SK-N-MC (cell line): ENCODE results near the gene ZEB2.

Experiments
- DNase-seq: peaks from one replicate; pipeline ENCODE4 v3.0.0-alpha.2; 2011; ENCODE audit warnings: low read depth, low spot score
- H3K27ac ChIP-seq: fragments of 200-600 bp; sonication (generic); 2 replicates; pipeline ENCODE4 v1.5.1; 2016; ENCODE audit warnings: mixed run types
- H3K36me3 ChIP-seq: fragments of 200-600 bp; sonication (generic); 2 replicates; pipeline ENCODE4 v1.6.1; 2017; ENCODE audit warnings: antibody characterized with exemption, low read length, mixed read lengths; ENCODE audit not compliant: insufficient read depth
- H3K4me3 ChIP-seq: fragments of 200-600 bp; sonication (generic); 2 replicates; pipeline ENCODE4 v1.5.1; 2016
- H3K9ac ChIP-seq: fragments of 200-600 bp; sonication (generic); 2 replicates; pipeline ENCODE4 v1.8.0; 2017; ENCODE audit warnings: mixed run types, mixed read lengths; ENCODE audit not compliant: insufficient read length
- H3K9me3 ChIP-seq: fragments of 200-600 bp; sonication (generic); 2 replicates; pipeline ENCODE4 v1.6.1; 2017; ENCODE audit warnings: low read depth, mild to moderate bottlenecking, antibody characterized with exemption, low read length, moderate library complexity, mixed read lengths
- EZH2 ChIP-seq: fragments of 200-600 bp; sonication (generic); IDR thresholded peaks from one replicate; pipeline ENCODE4 v1.6.1; 2017; ENCODE audit warnings: antibody characterized with exemption
- FOXP2 ChIP-seq: optimal IDR thresholded peaks from 2 replicates; pipeline ENCODE3; 2011; ENCODE audit warnings: mild to moderate bottlenecking, moderate library complexity; ENCODE audit not compliant: insufficient read depth; ENCODE audit errors: extremely low read length, control extremely low read depth
- POLR2AphosphoS5 ChIP-seq: IDR thresholded peaks from 2 replicates; pipeline ENCODE4 v1.6.1; 2012; ENCODE audit warnings: mild to moderate bottlenecking, low read depth, low read length, borderline replicate concordance

The ZEB2 gene

GRCh38 chr2:144489315-144489916 lies 30.5 kb downstream of the ZEB2 start:
- Histone ChIP-seq H3K36me3 (peaks cover 91% of the 10 kb centered on the region), H3K9me3 (no peaks in the 10 kb centered on the region)
- no peak for DNase-seq

DNA sequence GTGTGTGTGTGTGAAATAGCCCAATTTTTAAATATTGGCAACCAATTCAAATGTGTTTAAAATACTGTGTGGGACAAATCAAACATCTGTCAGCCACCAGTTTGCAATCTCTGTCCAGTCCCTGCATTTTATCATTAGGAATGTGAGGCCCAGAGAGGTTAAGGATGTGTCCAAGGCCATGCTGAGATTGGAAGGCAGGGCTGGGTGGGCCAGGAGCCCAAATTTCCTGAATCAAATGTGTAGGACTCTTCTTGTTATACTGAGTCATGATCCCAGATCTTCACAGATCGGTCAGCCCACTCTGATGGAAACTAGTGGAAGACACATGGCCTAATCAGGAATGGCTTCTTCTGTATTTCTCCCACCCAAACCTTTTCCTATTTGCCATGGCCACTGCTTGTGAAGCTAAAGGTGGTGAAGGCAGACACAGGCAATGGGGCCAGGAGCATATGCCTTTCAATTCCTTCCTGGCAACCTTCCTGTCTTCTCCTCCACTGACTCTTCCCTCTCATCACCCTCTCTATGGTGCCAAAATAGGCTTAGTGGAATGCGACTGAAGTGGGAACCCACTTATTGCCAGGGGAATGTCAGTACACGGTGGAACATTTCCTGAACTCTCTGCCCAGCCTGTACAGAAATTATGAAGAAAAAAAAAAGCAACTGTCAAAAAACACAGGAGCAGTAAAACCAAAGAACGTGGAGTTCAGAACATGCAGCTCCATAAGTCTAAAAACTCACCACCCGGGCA lies 35.5 kb downstream of the ZEB2 start:
- Histone ChIP-seq H3K27ac (0 out of 2 replicates have a peak overlapping the region, but pooled peaks have one; percentile 16), H3K9ac (no peak overlapping the region), H3K36me3 (peaks cover 75% of the 10 kb centered on the region), H3K9me3 (no peaks in the 10 kb centered on the region), H3K4me3 (no peak overlapping the region)
- DNase-seq = no peak
- TF ChIP-seq POLR2AphosphoS5 (no peak), FOXP2 (no peak), EZH2 (no peak)

More at GRCh38 chr2:144489315-144489916, 30.5 kb downstream of the ZEB2 start:
- Histone ChIP-seq H3K4me3 (no peak overlapping the region), H3K9ac (no peak overlapping the region), H3K27ac (peak overlapping the region; percentile 68)
- no peak for TF ChIP-seq EZH2
- TF ChIP-seq POLR2AphosphoS5 = no peak
- TF ChIP-seq FOXP2 = no peak

DNA sequence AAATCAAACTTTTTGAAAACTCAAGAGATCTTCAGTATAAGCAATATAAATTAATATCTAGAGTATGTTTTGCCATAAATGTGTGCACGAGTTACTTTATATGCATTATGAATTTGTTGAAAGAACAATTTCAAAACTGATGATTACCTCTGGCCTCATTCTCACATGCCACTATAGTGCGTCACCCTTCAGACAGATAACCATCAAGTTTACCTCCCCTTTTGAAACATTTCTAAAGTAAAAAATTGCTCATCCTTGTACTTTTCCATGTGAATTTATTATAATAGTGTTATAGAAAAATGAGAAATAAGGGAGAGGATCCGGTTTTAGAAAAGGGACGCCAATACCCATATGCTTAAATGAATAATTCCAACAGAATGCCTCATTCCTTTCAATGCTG lies 38.3 kb downstream of the ZEB2 start:
- Histone ChIP-seq H3K9ac (peak overlapping the region; percentile 17), H3K36me3 (peaks cover 76% of the 10 kb centered on the region), H3K27ac (peak overlapping the region; percentile 72), H3K4me3 (no peak overlapping the region), H3K9me3 (no peaks in the 10 kb centered on the region)
- DNase-seq = no peak
- TF ChIP-seq FOXP2 (no peak), EZH2 (no peak), POLR2AphosphoS5 (no peak)

DNA sequence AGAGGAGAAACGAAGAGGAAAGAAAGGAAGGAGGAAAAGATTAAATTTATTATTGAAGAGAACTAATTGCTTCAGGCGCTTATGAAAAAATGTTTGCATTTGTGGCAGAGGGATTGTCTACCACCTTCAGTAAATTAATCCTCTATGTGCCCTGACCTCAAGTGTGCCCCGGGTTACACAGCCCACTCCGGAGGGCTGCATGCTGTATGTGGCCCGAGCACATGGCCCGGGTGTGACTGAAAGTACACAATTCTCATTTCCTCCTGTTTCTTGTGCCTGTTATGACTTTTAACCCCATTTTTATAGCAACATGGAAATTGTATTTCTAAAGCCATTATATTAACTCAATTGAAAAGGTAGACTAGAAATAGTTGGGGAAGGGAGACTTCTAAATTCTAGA lies 38.8 kb downstream of the ZEB2 start:
- Histone ChIP-seq H3K27ac (peak overlapping the region; percentile 72), H3K9me3 (no peaks in the 10 kb centered on the region), H3K9ac (peak overlapping the region; percentile 17), H3K4me3 (no peak overlapping the region), H3K36me3 (peaks cover 76% of the 10 kb centered on the region)
- DNase-seq = no peak
- TF ChIP-seq EZH2 = no peak
- no peak for TF ChIP-seq FOXP2
- no peak for TF ChIP-seq POLR2AphosphoS5

DNA sequence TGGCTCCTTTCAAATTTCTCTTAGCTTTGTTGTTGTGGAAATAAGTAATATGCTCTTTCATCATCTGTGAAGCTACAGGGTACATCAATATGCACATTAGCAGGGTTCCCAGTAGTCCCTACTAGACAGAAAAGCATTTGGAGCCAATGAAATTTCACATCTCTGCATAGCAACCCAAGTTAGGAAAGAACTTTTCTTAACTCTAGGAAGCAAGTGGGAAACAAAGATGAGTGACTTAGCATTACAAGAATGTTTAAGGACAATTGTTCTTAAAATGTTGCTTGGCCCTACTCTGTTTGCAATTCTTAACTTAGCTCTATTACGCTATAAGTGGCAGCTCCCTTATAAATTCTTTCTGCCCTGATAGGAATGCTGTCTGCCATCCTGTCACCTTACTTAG lies 39.6 kb downstream of the ZEB2 start:
- H3K36me3 ChIP-seq = peaks cover 76% of the 10 kb centered on the region
- H3K27ac ChIP-seq = peak overlapping the region; percentile 72
- no peak overlapping the region for H3K9ac ChIP-seq
- no peaks in the 10 kb centered on the region for H3K9me3 ChIP-seq
- H3K4me3 ChIP-seq = no peak overlapping the region
- DNase-seq = no peak
- no peak for TF ChIP-seq EZH2

DNA sequence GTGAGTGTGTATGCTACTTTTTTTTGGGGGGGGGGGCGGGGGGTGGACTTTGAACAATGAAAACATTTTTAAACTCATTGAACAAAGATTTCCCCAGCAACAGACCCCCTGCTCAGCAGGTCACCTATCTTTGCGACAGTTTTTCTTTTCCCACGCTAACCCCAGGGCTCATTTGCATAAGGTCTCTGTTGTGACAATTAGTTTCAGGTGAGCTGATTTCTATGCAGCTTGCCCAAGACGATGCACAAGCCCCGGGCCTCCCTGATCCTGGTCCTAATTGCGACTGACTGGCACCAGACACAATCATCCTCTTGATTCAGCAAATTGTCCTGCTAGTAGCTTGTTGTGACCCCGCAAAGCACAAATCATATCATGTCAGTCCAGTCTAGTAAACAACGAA lies 40.3 kb downstream of the ZEB2 start:
- DNase-seq = no peak
- TF ChIP-seq EZH2 = no peak
- TF ChIP-seq FOXP2 = no peak
- TF ChIP-seq POLR2AphosphoS5 = no peak
- Histone ChIP-seq H3K4me3 (no peak overlapping the region), H3K27ac (peak overlapping the region; percentile 52; the same call in 1 of the 2 replicates), H3K9me3 (no peaks in the 10 kb centered on the region), H3K9ac (no peak overlapping the region), H3K36me3 (peaks cover 76% of the 10 kb centered on the region)

DNA sequence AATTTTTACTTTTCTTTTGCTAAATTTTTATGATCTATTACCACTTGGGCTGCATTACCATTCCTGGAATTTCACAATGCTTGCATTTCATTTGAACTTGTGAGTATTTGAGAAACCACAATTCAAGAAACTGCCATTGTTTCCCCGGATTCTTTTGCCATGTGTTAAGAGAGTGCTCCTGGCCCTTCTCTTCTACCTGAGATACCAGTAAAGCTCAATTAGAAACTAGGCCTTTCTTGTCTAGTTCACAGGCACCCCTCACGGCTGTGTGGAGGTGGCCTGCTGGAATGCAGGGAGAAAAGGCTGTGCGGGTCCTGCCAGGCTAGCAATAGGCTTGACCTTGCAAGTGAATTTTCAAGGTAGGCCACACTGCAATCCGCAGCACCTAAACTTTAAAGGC lies 40.8 kb downstream of the ZEB2 start:
- Histone ChIP-seq H3K36me3 (peaks cover 76% of the 10 kb centered on the region), H3K9ac (no peak overlapping the region), H3K9me3 (no peaks in the 10 kb centered on the region), H3K4me3 (no peak overlapping the region), H3K27ac (peak overlapping the region; percentile 78)
- DNase-seq = no peak
- TF ChIP-seq FOXP2 = no peak
- no peak for TF ChIP-seq POLR2AphosphoS5
- TF ChIP-seq EZH2 = no peak

- no peak overlapping the region for H3K9ac ChIP-seq
- no peak overlapping the region for H3K4me3 ChIP-seq
- TF ChIP-seq POLR2AphosphoS5 = no peak
- no peak for DNase-seq
- H3K27ac ChIP-seq = peak overlapping the region; percentile 72; the same call in 1 of the 2 replicates
- peaks cover 76% of the 10 kb centered on the region for H3K36me3 ChIP-seq
- no peaks in the 10 kb centered on the region for H3K9me3 ChIP-seq
Measured at GRCh38 chr2:144477957-144478311, 42.0 kb downstream of the ZEB2 start.
